Pancreas (tissue), 10 donors: ENCODE measurements around the gene TSPO2. TPM values are rescaled to one million over a fixed set of nuclear protein-coding genes. Genes with fewer than 3 reads are reported as not detected.

Experiments used
- ATAC-seq, 4 donors: fragments of 200-7000 bp; cut with Tn5 transposase; one replicate each; pipeline versions ENCODE4 v1.8.0 to v1.9.1; 2020; ENCODE audit warnings: mild to moderate bottlenecking in 4 of 4, moderate library complexity in 4 of 4
- DNase-seq, 6 donors: peaks; one replicate each; pipeline ENCODE4 v3.0.0-alpha.2; 2020
- FAIRE-seq: peaks from 2 replicates; lab custom pipeline; 2012; peaks lifted over from hg19 to GRCh38; lab: Jason Lieb, UNC
- H3K27ac ChIP-seq, 4 donors: fragments of 200-600 bp; sonication (generic); 1 replicate in 3 of 4; 2 replicates in 1 of 4; pipeline versions ENCODE4 v1.5.0 to v1.8.0; 2020
- H3K27me3 ChIP-seq, 4 donors: fragments of 200-600 bp; one replicate each; pipeline ENCODE4 v1.8.0; 2021
- H3K36me3 ChIP-seq, 3 donors: fragments of 200-600 bp; sonication (generic) in 1 of 3; one replicate each; pipeline versions ENCODE4 v1.5.0 to v1.8.0; 2020 to 2021
- H3K4me1 ChIP-seq, 3 donors: fragments of 200-600 bp; one replicate each; pipeline ENCODE4 v1.8.0; 2021
- H3K4me3 ChIP-seq, 4 donors: fragments of 200-600 bp; sonication (generic) in 2 of 4; one replicate each; pipeline versions ENCODE4 v1.5.0 to v1.8.0; 2020 to 2021
- H3K9me3 ChIP-seq, 4 donors: fragments of 200-600 bp; one replicate each; pipeline ENCODE4 v1.8.0; 2021
- CTCF ChIP-seq, 4 donors: fragments of 200-600 bp; sonication (generic) in 3 of 4; IDR thresholded peaks; one replicate each; pipeline versions ENCODE4 v1.5.0 to v1.8.0; 2021; ENCODE audit warnings: antibody characterized with exemption in 4 of 4
- WGBS, 2 donors: extraction: QIAGEN DNeasy Blood & Tissue Kit; methylation state at CpG; one replicate each; pipeline ENCODE4 v1.1.7; 2013; 5-methylcytosine and 5-hydroxymethylcytosine counted together
- intact Hi-C, 3 donors: fragments of 100-400 bp; cut with DNase I; formaldehyde crosslinking; loops; one replicate each; pipeline versions ENCODE4 v1.11.1 to v1.14.2; 2022
- polyA plus RNA-seq, 2 donors: library from polyadenylated mRNA; stranded (reverse); fragments of 200-250 nt; gene quantifications; one replicate each; pipeline ENCODE4 v1.2.3, GENCODE V29; 2013
- total RNA-seq, 6 donors: library from RNA; stranded (reverse); fragmentation: NEBNext Ultra II Directional in 4 of 6; extraction: Animal tissue kit (Norgen Biotek cat#: 25700) in 4 of 6; gene quantifications; one replicate each; pipeline versions ENCODE4 v1.2.1 to v1.2.4, GENCODE V29; 2021 to 2023
- donor health status: healthy with polysubstance abuse.
- donor health status: DM: no; HTN: no; CAD: no; lungs with moderate emphysema.
- donor health status: DM: no; HTN: no; CAD: no.
- donor health status: control.
- donor health status: control.
- donor health status: Bipolar disorder and iron deficiency.
- donor health status: DM: yes; HTN: yes; CAD: no.
- donor health status: DM: no; HTN: no; CAD: no.
- donor health status: DM: no; HTN: no; CAD: no.
- donor health status: DM: yes; HTN: yes; CAD: no.

TSPO2 gene
- total and polyA plus RNA-seq, 8 donors, result 0.12 to 0.42 (median 0.28) TPM; not detected in 5

GRCh38 chr6:41038205-41038604, 4.1 kb upstream of the TSPO2 start:
- intact Hi-C loops, result loop anchor here in 1 of 3 donors (10.0 kb wide), 1 partner anchor 143 kb away; no protein-coding TSS in a partner anchor
- Histone ChIP-seq H3K27ac (peak overlapping the region in 2 of 4 donors; percentile 88 to 90), H3K36me3 (peaks cover 0 to 7% (median 0%) of the 10 kb centered on the region in 3 donors), H3K27me3 (no peaks in the 10 kb centered on the region), H3K4me1 (peaks cover 31 to 52% (median 37%) of the 10 kb centered on the region in 3 donors), H3K9me3 (no peaks in the 10 kb centered on the region), H3K4me3 (peak overlapping the region in 3 of 4 donors; percentile 31 to 69 (median 34))
- no peak for FAIRE-seq
- 77 to 81% methylated on average over 3 of the region's 3 CpGs for WGBS, 2 donors
- ATAC-seq, result no peak
- no peak for TF ChIP-seq CTCF (IDR thresholded peaks at IDR 0.05)
- DNase-seq, result no peak

- 47 to 52% methylated on average over 10 of the region's 10 CpGs for WGBS, 2 donors
- intact Hi-C loops, result loop anchor here in 1 of 3 donors (10.0 kb wide), 1 partner anchor 145 kb away; no protein-coding TSS in a partner anchor
- TF ChIP-seq CTCF (IDR thresholded peaks at IDR 0.05), result peak; percentile 69 to 77 (median 72)
- ATAC-seq (peak; percentile 72 to 79 (median 78)), FAIRE-seq (no peak), DNase-seq (peak in 5 of 6 donors; percentile 78 to 87 (median 80))
- peaks cover 31 to 45% (median 37%) of the 10 kb centered on the region in 3 donors for H3K4me1 ChIP-seq
- peak within 1 kb of the TSS; percentile 62 to 90 (median 81) for H3K27ac ChIP-seq
- H3K36me3 ChIP-seq, result peaks cover 0 to under 1% (median 0%) of the 10 kb centered on the region in 3 donors
- H3K27me3 ChIP-seq, result no peaks in the 10 kb centered on the region
- no peaks in the 10 kb centered on the region for H3K9me3 ChIP-seq
- peak within 1 kb of the TSS in 3 of 4 donors; percentile 31 to 69 (median 34) for H3K4me3 ChIP-seq
Observed at GRCh38 chr6:41039060-41039998, 2.9 kb upstream of the TSPO2 start, which contains the start of gene UNC5CL. Gene UNC5CL, minus strand, starts transcription at chr6:41039221. Its CDS starts 4,147 bp downstream, at chr6:41035074.

GRCh38 chr6:41040101-41040939, 1.9 kb upstream of the TSPO2 start:
- no peak for FAIRE-seq
- WGBS, 2 donors, result 10 to 22% methylated on average over 6 of the region's 6 CpGs
- Histone ChIP-seq H3K9me3 (no peaks in the 10 kb centered on the region), H3K4me3 (peak overlapping the region in 1 of 4 donors; percentile 69), H3K4me1 (peaks cover 33 to 40% (median 38%) of the 10 kb centered on the region in 3 donors), H3K36me3 (no peaks in the 10 kb centered on the region), H3K27ac (peak overlapping the region; percentile 62 to 90 (median 81)), H3K27me3 (no peaks in the 10 kb centered on the region)
- DNase-seq, result peak in 4 of 6 donors; percentile 86 to 90 (median 86)
- intact Hi-C loops, result no loop called here
- no peak for TF ChIP-seq CTCF (IDR thresholded peaks at IDR 0.05)
- peak; percentile 79 to 84 (median 83) for ATAC-seq

- peaks cover 36 to 40% (median 38%) of the 10 kb centered on the region in 3 donors for H3K4me1 ChIP-seq
- FAIRE-seq (no peak), DNase-seq (no peak), ATAC-seq (no peak)
- 84 to 88% methylated on average over 1 of the region's 1 CpG for WGBS, 2 donors
- no peaks in the 10 kb centered on the region for H3K36me3 ChIP-seq
- no peak overlapping the region for H3K4me3 ChIP-seq
- H3K27ac ChIP-seq, result peak overlapping the region; percentile 62 to 90 (median 81)
- no peaks in the 10 kb centered on the region for H3K9me3 ChIP-seq
- no peaks in the 10 kb centered on the region for H3K27me3 ChIP-seq
- intact Hi-C loops, result no loop called here
- TF ChIP-seq CTCF (IDR thresholded peaks at IDR 0.05), result no peak
Observed at GRCh38 chr6:41040940-41041536, 1.2 kb upstream of the TSPO2 start.
